ENCODE results near the gene ADSL. TPM values are rescaled to one million over a fixed set of nuclear protein-coding genes. Genes with fewer than 3 reads are reported as not detected.

The ADSL gene
- total RNA-seq (2022; extraction: Qiagen RNA extraction; ENCODE audit: low read depth) = 86.0 to 91.7 TPM (median 89.4 TPM) in 5 replicates

GRCh38 chr22:40346185-40347118 lies at the start of gene ADSL:
ADSL (plus strand) TSS chr22:40346500; CDS start chr22:40346559, 59 bp downstream.

Other genes with a start within 250 kb of the ADSL start
- 3.6 to 4.7 TPM (median 4.3 TPM) in 5 replicates for gene TNRC6B, start 168.6 kb upstream of the ADSL start, total RNA-seq (2022; extraction: Qiagen RNA extraction; ENCODE audit: low read depth)
- 17.5 to 22.1 TPM (median 20.4 TPM) in 5 replicates for gene SGSM3, start 24.1 kb downstream of the ADSL start, total RNA-seq (2022; extraction: Qiagen RNA extraction; ENCODE audit: low read depth)